Uterus (tissue), 4 donors: ENCODE results near the gene SPRY4. TPM values are rescaled to one million over a fixed set of nuclear protein-coding genes. Genes with fewer than 3 reads are reported as not detected.
"Not testable (repeated sequence)": the region's sequence is repeated elsewhere in the genome, so short reads cannot be mapped to it uniquely, and the experiment has no call there.

Experiments
- DNase-seq, 2 donors: peaks; one replicate each; pipeline ENCODE4 v3.0.0-alpha.2; 2019 to 2020
- H3K27ac ChIP-seq, 2 donors: fragments of 200-600 bp; sonication (generic); 1 replicate in 1 of 2; 2 replicates in 1 of 2; pipeline ENCODE4 v1.5.1; 2016 to 2018
- H3K27me3 ChIP-seq, 2 donors: fragments of 200-600 bp; sonication (generic); one replicate each; pipeline ENCODE4 v1.5.1; 2018 to 2019; ENCODE audit warnings: control low read depth in 1 of 2
- H3K36me3 ChIP-seq, 2 donors: fragments of 200-600 bp; sonication (generic); one replicate each; pipeline ENCODE4 v1.5.1; 2019; ENCODE audit warnings: control low read depth in 1 of 2
- H3K4me1 ChIP-seq, 2 donors: fragments of 200-600 bp; sonication (generic); one replicate each; pipeline ENCODE4 v1.5.1; 2018 to 2019; ENCODE audit warnings: control low read depth in 1 of 2
- H3K4me3 ChIP-seq, 2 donors: fragments of 200-600 bp; sonication (generic); 1 replicate in 1 of 2; 2 replicates in 1 of 2; pipeline ENCODE4 v1.5.1; 2018 to 2019; ENCODE audit warnings: mild to moderate bottlenecking in 1 of 2
- H3K9me3 ChIP-seq, 2 donors: fragments of 200-600 bp; sonication (generic); one replicate each; pipeline ENCODE4 v1.5.1; 2019; ENCODE audit warnings: control low read depth in 1 of 2
- POLR2A ChIP-seq, 2 donors: fragments of 450-650 bp; IDR thresholded peaks; one replicate each; pipeline ENCODE4 v1.6.1; 2016; ENCODE audit warnings: antibody characterized with exemption in 2 of 2, mild to moderate bottlenecking in 1 of 2, moderate library complexity in 1 of 2
- intact Hi-C: fragments of 100-400 bp; cut with DNase I; formaldehyde crosslinking; loops from one replicate; pipeline ENCODE4 v1.15.1; 2023; ENCODE audit warnings: low total_unique reads
- total RNA-seq, 4 donors: library from RNA; depleted of rRNA in 3 of 4; stranded (reverse); fragments of >200 nt in 3 of 4; gene quantifications; one replicate each; pipeline versions ENCODE4 v1.1.0 to v1.2.4, GENCODE V29; 2014 to 2023
- TF ChIP-seq, protein P1 (sequence below), 4 experiments: fragments of 200-600 bp in 2 of 4; fragments of 450-650 bp in 2 of 4; sonication (generic) in 2 of 4; IDR thresholded peaks; one replicate each; pipeline ENCODE4 v1.5.1; 2016 to 2019; ENCODE audit warnings: antibody characterized with exemption in 4 of 4, mild to moderate bottlenecking in 2 of 4, moderate library complexity in 1 of 4
- donor health status: DM: yes; HTN: yes; CAD: no.

SPRY4 gene
- total RNA-seq, 4 donors from 2014 or later, result 3.1 to 14.3 (median 12.1) TPM

DNA sequence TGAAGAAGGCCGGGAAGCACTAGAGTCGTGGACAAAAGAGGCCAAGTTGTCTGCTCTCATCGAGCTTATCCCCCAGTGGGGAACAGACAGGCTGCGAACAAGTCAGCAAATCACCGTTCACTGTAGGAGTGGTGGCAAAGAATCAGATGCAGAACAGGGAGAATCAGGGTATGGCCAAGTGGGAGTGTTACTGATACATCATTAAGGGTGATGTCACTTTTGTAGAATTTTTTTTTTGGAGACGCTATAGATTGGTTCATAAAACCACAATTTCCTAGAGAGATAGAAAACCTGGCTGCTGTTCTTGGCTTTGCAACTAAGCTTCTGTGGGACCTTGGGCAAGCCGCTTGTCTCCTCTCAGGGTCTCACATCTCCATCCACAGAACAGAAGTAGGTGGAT, 21.3 kb downstream of the SPRY4 start:
- Histone ChIP-seq H3K9me3 (no peaks in the 10 kb centered on the region), H3K4me3 (no peak overlapping the region), H3K27me3 (no peaks in the 10 kb centered on the region), H3K4me1 (no peaks in the 10 kb centered on the region), H3K36me3 (no peaks in the 10 kb centered on the region), H3K27ac (no peak overlapping the region)
- TF ChIP-seq POLR2A (IDR thresholded peaks at IDR 0.05), result no peak
- DNase-seq, result no peak
- intact Hi-C loops, result no loop called here

DNA sequence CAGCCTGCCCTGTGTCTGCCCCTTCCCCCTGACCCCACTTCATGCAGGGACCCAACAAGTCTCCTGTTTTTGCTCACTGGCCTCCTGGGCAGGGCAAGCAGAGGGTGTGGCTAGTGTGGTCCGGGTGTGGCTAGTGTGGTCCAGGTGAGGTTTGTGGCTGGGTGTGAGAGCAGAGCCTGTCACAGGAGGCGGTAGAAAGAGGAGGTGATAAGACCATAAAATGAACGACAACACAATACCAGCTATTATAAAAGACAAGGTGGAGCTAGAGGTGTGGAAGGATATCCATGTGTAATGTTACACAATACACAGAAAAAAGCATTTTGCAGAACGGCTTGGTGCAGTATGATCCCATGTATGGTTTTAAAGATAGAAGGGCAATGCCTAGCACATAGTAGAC, 23.3 kb downstream of the SPRY4 start:
- intact Hi-C loops, result no loop called here
- H3K27ac ChIP-seq, result no peak overlapping the region
- no peak overlapping the region for H3K4me3 ChIP-seq
- no peaks in the 10 kb centered on the region for H3K9me3 ChIP-seq
- H3K4me1 ChIP-seq, result no peaks in the 10 kb centered on the region
- TF ChIP-seq, protein P1, sequence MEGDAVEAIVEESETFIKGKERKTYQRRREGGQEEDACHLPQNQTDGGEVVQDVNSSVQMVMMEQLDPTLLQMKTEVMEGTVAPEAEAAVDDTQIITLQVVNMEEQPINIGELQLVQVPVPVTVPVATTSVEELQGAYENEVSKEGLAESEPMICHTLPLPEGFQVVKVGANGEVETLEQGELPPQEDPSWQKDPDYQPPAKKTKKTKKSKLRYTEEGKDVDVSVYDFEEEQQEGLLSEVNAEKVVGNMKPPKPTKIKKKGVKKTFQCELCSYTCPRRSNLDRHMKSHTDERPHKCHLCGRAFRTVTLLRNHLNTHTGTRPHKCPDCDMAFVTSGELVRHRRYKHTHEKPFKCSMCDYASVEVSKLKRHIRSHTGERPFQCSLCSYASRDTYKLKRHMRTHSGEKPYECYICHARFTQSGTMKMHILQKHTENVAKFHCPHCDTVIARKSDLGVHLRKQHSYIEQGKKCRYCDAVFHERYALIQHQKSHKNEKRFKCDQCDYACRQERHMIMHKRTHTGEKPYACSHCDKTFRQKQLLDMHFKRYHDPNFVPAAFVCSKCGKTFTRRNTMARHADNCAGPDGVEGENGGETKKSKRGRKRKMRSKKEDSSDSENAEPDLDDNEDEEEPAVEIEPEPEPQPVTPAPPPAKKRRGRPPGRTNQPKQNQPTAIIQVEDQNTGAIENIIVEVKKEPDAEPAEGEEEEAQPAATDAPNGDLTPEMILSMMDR (IDR thresholded peaks at IDR 0.05), result no peak
- TF ChIP-seq POLR2A (IDR thresholded peaks at IDR 0.05), result no peak
- no peak for DNase-seq
- H3K27me3 ChIP-seq, result no peaks in the 10 kb centered on the region
- H3K36me3 ChIP-seq, result no peaks in the 10 kb centered on the region

DNA sequence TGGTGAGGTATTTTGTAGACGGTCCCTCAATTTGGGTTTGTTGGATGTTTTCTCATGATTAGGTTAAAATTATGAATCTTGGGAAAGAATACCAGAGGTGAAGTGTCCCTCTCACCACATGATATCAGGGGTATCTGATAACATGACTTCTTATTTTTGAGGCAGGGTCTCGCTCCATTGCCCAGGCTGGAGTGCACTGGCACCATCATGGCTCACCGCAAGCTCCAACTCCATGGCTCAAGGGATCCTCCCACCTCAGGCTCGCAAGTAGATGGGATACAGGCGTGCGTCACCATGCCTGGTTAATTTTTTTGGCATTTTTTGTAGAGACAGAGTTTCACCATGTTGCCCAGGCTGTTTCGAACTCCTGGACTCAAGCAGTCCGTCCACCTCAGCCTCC, 24.1 kb downstream of the SPRY4 start:
- Histone ChIP-seq H3K27me3 (no peaks in the 10 kb centered on the region), H3K27ac (no peak overlapping the region), H3K36me3 (no peaks in the 10 kb centered on the region), H3K4me3 (no peak overlapping the region), H3K9me3 (no peaks in the 10 kb centered on the region), H3K4me1 (no peaks in the 10 kb centered on the region)
- no peak for DNase-seq
- no peak for TF ChIP-seq POLR2A (IDR thresholded peaks at IDR 0.05)
- TF ChIP-seq, protein P1 (IDR thresholded peaks at IDR 0.05), result no peak
- intact Hi-C loops, result no loop called here

DNA sequence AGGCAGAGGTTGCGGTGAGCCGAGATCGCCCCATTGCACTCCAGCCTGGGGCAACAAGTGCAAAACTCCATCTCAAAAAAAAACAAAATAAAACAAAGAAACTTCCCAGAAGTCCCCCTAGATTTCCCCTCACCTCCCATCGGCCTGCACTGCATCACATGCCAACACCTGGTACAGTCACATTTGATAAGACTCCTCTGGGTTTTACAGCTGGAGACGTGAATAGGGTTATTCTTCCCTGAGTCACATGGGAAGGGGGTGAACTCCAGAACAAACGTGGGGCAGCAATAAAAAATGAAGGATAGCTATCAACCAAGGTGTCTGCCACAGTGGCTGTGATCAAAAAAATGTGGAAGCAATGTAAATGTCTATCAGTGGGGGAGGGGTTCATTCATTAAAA, 26.0 kb downstream of the SPRY4 start:
- Histone ChIP-seq H3K9me3 (no peaks in the 10 kb centered on the region), H3K36me3 (no peaks in the 10 kb centered on the region), H3K4me1 (no peaks in the 10 kb centered on the region), H3K27me3 (no peaks in the 10 kb centered on the region), H3K4me3 (no peak overlapping the region), H3K27ac (no peak overlapping the region)
- DNase-seq, result no peak
- intact Hi-C loops, result no loop called here
- TF ChIP-seq, protein P1 (IDR thresholded peaks at IDR 0.05), result no peak
- no peak for TF ChIP-seq POLR2A (IDR thresholded peaks at IDR 0.05)

DNA sequence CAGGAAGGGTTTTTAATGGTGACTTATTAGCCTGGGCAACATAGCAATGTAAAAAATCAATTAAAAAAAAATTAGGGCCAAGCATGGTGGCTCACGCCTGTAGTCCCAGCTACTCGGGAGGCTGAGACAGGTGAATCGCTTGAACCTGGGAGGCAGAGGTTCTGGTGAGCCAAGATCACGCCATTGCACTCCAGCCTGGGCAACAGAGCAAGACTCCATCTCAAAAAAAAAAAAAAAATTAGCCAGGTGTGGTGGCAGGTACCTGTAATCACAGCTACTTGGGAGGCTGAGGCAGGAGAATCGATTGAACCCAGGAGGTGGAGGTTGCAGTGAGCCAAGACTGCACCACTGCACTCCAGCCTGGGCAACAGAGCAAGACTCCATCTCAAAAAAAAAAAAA, 27.0 kb downstream of the SPRY4 start:
- H3K4me3 ChIP-seq, intact Hi-C loops, H3K27ac ChIP-seq: not testable (repeated sequence)

DNA sequence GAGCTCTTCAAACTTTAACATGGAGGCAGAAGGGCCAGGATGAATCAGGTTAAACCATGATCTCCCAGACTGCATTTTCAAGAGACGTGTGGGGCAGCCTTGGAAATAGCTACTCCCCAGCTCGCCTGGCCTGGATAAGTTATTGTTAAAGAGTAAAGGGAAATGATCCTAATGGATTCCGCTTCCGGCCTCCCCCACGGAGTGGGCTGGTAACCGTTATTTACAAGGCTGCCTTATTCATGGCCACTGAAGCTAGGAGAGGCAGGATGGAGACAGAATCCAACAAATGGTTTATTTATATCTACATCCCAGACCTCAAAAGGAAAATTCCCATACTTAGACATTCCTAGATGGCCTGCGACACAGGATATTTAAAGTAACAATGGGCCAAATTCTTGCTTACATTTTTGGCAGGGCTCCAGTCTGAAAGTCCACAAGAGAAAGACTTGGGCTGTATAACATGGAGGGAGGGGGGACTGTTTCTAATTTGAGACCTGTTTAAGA, 27.9 kb downstream of the SPRY4 start:
- Histone ChIP-seq H3K36me3 (no peaks in the 10 kb centered on the region), H3K4me1 (no peaks in the 10 kb centered on the region), H3K9me3 (no peaks in the 10 kb centered on the region), H3K27me3 (no peaks in the 10 kb centered on the region), H3K4me3 (no peak overlapping the region), H3K27ac (no peak overlapping the region)
- TF ChIP-seq, protein P1 (IDR thresholded peaks at IDR 0.05), result no peak
- no peak for TF ChIP-seq POLR2A (IDR thresholded peaks at IDR 0.05)
- no peak for DNase-seq
- intact Hi-C loops, result no loop called here

More for the DNA sequence above, 27.0 kb downstream of the SPRY4 start:
- not testable (repeated sequence) for DNase-seq, H3K27me3 ChIP-seq, H3K9me3 ChIP-seq, H3K36me3 ChIP-seq, H3K4me1 ChIP-seq
